T follicular helper cell (primary cell): ENCODE results near the gene BEST4.
A peak's percentile ranks its signal among the peaks of the same experiment; 100 is the strongest.
"Not testable (repeated sequence)": the region's sequence is repeated elsewhere in the genome, so short reads cannot be mapped to it uniquely, and the experiment has no call there.

ENCODE experiments used
- DNase-seq: peaks from one replicate; pipeline ENCODE4 v3.0.0-alpha.2; 2020; ENCODE audit warnings: low read depth

The BEST4 gene

GRCh38 chr1:44777969-44778635 lies 9.9 kb downstream of the BEST4 start:
- no peak for DNase-seq

DNA sequence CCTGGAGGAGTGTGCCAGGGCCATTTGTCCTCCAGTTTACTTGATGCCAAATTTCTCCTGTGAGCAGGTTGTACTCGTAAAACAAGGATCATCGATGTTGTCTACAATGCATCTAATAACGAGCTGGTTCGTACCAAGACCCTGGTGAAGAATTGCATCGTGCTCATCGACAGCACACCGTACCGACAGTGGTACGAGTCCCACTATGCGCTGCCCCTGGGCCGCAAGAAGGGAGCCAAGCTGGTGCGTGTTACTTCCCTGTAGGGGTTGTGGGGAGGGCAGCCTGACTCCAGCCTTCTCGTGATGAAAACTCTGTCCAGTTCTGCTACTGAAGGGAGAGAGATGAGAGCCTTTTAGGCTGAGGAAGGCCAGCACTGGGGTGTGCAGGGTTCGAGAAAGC lies 10.4 kb downstream of the BEST4 start:
- DNase-seq = no peak

DNA sequence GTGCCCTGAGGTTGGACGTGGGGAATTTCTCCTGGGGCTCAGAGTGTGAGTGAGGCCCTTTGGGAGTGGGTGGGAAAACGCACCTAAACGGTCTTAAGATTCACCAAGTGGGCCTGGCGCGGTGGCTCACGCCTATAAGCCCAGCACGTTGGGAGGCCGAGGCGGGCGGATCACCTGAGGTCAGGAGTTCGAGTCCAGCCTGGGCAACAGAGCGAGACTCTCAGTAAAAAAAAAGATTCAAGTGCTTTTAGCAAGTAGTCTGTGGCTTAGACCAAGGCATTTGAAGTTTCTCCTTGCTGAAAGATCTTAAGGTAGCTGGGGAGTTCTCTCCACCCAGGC lies 11.3 kb downstream of the BEST4 start:
- DNase-seq = no peak

DNA sequence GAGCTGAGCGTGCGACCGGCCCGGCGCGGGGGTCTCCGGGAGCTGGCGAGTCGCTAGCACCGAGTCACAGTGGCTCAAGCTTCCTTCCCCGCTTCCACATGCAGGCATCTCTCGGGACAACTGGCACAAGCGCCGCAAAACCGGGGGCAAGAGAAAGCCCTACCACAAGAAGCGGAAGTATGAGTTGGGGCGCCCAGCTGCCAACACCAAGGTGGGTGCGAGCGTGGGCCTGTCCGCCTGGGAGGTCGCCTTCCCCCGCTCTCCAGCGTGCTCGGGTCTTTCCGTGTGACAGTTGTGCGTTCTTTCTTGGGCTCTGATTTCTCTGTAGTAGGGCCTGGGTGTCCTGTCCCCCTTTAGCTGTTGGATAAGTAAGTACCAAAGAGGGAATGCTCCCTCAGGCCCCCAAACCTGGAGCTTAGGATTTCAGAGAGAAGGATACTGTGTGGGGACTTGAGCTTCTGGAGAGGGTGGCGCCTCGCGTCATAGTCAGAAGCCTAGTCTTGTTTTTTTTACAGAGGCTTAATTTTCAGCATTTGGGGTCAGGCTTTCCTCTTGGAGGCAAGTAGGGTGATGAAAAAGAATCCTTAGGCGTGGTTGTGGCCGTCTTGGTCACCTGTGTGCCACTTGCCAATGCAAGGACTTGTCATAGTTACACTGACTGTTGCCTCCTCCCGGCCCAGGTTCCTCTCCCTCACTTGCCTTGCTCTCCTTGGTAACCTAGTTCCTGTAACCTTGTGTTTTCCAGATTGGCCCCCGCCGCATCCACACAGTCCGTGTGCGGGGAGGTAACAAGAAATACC lies 11.8 kb downstream of the BEST4 start:
- no peak for DNase-seq

- peak; percentile 85 for DNase-seq
These were observed 12.7 kb downstream of the BEST4 start, which contains the start of gene RPS8 for GRCh38 chr1:44775078-44775929. RPS8 (plus strand) TSS chr1:44775540; CDS start chr1:44775597, 57 bp downstream.

DNA sequence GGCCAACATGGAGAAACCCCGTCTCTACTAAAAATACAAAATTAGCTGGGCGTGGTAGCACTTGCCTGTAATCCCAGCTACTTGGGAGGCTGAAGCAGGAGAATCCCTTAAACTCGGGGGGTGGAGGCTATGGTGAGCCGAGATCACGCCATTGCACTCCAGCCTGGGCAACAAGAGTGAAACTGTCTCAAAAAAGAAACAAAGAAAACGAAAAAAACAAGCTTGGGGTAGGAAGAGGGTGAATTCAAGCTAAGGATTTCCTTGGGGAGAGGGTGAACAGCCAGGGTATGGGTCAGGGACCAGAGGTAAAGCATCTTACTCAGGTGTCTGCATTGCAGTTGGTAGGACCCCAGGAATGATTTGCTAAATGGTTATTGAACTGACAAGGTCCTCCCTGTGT lies 21.5 kb downstream of the BEST4 start:
- not testable (repeated sequence) for DNase-seq

DNA sequence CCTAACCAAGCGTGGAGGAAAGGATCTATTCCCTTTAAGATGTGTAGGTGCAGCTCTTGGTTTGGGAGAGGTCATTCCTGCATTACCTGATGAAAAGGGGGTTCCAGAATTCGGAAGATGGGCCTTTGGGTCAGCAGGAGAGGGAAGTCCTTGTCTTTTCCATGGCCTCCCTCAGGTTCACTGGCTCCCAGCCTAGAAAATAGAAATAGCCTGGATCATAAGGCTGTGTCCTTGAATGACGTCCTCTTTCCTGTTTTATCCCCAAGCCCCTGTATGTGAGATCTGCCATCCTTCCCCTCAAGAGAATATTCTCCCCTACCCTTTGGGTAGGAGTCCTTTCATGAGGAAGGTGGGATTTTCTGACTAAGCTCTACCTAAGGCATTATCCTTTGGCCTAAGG lies 27.1 kb downstream of the BEST4 start:
- DNase-seq = no peak

DNA sequence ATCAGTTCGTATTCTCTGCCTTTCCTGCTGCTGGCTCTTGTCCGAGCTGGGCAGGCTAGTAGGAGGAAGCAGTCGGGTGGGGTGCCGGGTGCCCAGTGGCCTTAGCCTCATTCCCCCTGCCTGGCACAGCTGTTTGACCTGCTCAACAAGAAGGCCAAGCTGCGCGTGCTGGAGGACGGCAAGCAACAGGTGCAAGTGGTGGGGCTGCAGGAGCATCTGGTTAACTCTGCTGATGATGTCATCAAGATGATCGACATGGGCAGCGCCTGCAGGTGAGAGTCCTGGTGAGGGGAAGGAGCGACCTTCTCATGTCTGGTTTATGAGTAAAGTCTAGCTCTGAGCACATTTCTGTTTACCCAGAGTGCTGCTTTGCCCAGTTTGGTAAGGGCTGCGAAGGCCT lies 28.9 kb downstream of the BEST4 start:
- no peak for DNase-seq

GRCh38 chr1:44757420-44757819 lies 30.6 kb downstream of the BEST4 start:
- DNase-seq = no peak

DNA sequence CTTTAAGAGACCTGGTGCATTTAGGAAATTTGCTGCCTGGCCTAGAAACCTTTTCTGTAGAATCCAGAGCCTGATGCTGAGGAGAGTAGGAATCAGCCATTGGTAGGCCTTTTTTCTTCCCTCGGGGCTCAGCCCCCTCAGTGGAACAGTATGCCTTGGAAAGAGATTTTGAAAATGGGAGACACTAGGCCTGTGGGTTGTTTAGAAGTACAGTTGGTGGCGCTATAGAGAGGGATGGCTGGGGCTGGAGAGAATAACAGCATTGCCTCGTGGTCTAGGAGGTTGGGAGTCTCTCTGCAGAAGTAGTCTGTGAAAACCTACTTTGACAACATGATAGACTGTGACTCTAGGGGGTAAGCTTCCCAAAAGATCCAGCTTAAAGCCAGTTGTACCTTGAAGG lies 40.1 kb downstream of the BEST4 start:
- no peak for DNase-seq

- DNase-seq = no peak
These were observed 44.8 kb downstream of the BEST4 start for GRCh38 chr1:44743211-44743610.

DNA sequence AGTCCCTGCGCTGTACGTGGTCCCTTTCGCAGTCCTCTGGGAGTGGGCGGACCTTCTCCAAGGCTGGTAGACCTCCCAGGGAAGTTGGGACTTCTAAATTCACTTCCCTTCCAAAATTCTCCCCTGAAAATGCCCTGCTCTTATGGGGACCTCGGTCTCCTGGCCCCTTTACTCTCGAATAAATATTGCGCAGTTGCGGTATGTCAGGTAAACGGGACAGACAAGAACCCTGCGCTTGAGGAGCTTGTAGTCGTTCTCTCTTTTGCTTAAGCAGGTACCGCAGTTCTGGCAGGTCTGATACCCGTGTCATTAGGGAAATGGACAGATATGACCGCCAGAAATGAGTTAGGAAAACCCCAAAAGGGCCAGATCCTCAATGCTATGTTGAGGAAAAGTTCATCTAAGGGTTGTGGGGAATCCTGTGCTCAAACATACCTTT lies 47.8 kb downstream of the BEST4 start:
- DNase-seq = no peak

- peak; percentile 93 for DNase-seq
These were observed 48.4 kb downstream of the BEST4 start, which contains the start of gene KIF2C for GRCh38 chr1:44739307-44740178. KIF2C (plus strand) TSS chr1:44739837; CDS start chr1:44739933, 96 bp downstream.

- not testable (repeated sequence) for DNase-seq
These were observed 49.0 kb downstream of the BEST4 start for GRCh38 chr1:44738953-44739306.

GRCh38 chr1:44735992-44736391 lies 52.0 kb downstream of the BEST4 start:
- DNase-seq = no peak

GRCh38 chr1:44733784-44734183 lies 54.2 kb downstream of the BEST4 start:
- no peak for DNase-seq
